Glomerular visceral epithelial cell (primary cell): ENCODE measurements around the gene MBD3.

Source experiments
- DNase-seq: peaks from one replicate; pipeline ENCODE4 v3.0.0-alpha.2; 2016; ENCODE audit errors: extremely low spot score

The MBD3 gene

DNA sequence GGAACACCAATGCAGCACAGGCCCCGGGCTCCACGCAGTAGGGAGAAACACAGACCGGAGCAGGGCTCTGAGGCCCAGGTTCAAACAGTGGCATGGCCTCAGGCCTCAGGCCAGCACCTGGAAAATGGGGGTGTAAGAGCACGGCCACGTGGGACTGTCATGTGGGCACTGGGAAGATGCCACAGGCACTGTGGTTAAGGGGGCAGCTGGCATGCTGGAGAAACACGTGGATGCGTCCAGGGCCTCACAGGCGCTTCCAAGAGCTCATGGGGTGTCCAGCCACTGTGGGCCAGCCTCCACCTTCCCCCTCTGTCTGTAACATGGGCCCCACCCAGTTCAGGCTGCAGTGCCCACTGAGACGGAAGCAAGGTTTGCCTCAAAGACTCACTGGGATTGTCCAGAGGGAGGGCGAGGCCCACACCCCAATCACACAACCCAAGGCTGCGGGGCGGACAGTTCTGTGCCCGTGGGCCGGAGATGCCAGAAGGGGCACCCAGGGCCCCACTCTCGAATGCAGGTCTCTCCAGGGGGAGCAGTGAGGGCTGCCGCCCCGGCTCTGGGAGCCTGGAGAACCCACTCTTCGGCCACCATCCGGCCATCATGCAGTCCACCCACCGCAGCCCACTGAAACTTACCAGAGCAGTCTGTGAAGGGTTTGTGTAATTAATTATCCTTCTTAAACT lies 6.3 kb upstream of the MBD3 start:
- DNase-seq, result no peak

DNA sequence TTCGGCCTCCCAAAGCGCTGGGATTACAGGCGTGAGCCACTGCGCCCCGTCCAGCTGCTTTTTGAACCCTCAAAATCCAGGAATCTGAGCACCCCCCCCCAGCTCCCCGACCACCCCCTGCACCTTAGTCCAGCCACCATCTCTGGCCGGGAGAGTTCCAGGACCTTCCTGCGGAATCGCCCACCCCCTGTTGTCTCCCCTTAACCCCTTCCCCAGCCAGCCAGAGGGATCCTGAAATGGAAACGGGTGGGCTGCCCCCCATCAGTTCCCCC lies 772 bp upstream of the MBD3 start:
- DNase-seq, result no peak

DNA sequence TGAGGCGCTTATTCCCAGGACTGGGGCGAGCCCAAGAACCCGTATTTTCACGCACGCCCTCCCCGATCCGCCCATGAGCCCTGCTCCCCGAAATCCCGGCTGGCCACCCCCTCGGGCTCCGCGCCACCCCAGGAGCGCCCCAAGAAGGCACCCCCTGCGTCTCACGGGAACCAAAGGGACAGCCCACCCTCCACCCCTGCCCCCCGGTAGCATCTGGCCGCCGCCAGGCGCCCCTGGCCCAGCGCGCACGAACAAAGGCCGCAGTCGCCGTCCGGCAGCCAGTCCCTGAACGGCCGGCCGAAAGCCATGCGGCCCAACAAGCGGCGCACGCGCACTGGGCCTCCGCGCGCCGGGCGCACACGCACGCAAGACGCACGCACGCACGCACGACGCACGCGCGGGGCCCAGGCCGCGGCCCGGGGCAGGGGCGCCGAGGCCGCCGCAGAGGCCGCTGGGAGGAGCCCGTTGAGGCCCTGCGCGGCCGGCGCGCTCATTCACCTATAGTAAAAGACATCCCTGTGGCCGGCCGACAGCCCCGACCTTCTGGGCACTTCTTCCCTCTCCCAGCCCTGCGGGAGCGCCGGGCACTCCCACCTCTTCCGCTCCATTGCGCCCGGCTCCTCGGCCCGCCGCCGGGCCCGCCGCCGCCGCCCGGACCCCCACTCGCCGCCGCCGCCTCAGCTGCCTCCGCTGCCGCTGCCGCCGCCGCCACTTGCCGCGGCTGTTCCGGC lies 476 bp downstream of the MBD3 start:
- DNase-seq, result peak; percentile 92

DNA sequence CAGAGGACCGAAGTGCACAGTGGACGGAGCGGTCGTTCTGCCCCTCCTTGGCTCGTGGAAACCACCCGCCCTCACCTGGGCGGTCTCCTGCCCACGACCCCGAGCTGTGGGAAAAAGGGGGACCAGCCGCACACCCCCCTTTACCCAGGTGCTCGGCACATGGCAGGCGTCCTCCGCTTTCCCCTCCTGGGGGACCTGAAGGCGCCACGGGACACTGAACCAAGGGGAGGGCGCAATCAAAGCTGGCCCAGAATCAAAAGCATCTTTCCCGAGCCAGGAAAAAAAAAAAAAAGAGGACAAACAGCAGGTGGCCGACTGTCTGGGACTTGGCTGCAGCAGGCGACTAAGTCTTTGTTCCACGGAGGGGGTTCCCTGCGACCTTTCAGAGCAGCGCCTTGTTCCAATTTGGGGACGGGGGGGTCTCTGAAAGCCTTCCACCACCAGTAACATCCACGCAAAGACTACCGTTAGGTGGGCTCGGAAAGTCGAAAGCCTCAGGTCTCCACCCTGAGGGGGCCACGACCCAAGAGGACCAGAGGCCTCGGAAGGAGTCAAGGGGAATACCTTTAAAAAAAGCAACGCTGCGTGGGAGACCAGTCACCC lies 1.1 kb downstream of the MBD3 start:
- DNase-seq, result peak; percentile 15

DNA sequence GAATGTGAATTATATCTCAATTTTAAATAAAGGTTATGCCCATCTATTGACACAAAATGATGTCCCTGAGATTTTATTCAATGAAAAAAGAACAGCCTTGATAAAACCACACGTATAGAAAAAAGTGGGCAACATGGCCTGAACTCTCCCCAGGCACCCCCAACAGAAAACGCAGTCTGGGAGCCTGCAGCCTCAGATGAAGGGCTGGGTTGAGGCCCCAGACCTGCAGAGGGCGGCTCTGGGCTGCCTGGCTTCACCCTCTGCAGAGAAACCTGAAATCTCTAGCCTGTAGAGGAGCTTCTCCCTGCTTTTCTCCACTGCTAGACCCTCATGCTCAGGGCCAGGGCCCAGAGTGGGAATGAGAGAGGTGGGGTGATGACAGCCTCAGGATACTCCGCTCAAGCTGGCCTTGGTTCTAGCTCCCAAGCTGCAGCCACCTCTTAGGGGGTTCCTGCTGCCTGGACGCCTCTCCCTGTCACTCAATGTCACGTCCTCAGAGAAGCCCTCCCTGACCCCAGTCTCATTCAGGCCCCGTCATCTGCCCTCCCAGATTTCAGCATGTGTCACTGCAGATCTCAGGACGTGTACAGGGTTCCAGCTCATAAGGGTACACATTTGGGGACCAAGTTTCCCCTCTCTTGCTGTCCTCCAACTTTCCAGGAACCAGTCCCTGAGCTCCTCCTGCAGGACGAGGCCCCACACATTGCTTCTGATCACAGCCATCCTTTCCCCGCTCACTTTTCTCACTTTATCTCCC lies 1.8 kb downstream of the MBD3 start:
- DNase-seq, result peak; percentile 43

DNA sequence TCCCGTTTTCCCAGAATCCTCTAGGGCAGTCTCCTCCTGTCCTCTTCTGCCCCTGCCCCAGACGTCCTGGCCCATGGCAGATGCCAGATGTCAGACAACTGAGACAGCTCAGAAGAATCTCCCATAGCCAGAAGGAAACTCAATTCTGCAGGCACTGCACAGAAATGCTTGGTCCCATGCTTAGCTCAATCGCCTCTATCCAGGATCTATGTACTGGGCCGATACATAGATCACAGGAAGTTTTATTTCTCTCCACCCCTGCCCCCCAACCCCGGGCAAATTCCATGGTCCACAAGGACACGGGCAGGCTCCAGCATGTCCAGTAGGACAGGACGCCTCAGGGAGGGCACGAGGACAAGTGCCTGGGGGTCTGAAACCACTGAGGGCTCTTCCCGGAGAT lies 4.8 kb downstream of the MBD3 start:
- no peak for DNase-seq

DNA sequence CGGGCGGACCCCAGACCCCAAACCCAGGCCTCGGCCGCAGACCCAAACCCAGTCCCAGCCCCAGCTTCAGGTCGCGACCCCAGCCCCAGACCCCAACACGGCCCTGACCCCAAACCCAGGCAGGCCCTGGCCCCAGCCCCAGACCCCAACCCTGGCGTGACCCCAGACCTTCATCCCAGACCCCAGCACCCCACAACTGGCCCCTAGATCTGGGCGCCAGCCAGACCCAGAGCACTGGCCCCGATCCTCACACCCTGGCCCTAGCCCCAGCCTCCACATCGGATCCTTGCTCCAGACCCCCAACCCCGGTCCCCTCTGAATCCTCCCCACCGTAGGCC lies 7.5 kb downstream of the MBD3 start:
- no peak for DNase-seq

DNA sequence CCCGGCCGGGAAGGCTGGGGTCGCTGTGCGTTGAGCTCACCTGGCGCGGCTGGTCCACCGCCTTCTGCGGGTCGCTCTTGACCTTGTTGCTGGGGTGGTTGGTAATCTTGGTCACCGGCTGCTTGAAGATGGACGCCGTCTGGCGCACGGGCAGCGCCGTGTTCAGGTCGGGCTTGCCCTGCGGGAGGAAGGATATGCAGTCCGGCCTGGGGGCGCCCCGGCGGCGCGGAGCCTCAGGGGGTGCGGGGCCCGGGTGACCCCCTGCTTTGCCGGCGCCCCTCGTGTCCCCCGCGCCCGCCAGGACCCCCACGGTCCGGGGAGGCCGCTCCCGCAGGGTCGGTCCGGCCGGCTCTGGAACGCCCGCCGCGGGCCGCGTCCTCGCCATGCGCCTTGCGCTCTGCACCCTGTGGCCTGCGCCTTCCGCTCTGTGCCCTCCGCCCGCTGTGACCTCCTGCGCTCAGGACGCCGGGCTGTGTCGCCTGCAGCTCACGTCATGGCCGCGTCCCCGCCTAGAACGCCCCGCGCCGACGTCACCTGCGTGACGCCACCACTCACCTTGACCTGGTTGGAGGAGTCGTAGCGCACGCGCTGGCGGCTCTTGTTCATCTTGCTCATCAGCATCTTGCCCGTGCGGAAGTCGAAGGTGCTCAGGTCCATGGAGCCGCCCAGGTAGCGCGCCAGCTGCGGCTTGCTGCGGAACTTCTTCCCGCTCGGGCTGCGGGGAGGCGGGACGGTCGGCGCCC lies 8.0 kb downstream of the MBD3 start:
- no peak for DNase-seq

DNA sequence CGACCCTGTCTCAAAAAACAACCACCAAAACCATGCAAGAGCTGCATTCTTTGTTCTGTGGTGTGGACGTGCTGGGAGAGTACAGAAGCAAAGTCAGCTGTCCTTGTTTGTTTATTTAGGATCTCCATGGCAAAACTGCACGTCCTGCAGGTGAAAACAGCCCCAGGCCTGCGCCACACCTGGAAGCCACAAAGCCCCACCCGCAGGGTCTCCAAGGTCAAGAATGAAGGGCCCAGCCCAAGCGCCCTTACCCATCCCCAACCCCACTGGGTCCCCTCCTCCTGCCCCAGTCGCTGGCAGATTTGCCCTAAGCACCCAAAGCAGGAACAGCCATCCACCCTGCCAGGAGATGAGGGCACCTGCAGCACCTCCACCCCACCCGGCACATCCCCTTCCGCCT lies 10.5 kb downstream of the MBD3 start:
- no peak for DNase-seq

DNA sequence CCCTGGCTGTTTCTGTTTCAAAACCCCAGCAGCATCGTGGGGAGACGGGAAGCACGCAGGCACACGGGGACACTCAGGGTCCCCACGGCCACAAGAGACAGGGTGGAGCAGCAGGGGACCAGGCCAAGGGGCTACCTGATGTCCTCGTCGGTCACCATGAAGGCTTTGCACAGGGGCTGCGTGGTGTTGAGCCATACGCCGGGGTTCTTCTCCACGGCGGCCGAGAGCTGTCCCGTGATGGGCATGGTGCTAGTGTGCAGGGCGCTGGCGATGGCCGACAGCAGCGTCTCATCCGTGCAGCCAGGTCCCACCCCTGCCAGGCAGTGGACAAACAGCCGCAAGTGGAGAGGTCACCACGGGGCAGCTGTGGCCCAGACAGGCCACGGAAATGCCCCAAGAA lies 11.7 kb downstream of the MBD3 start:
- DNase-seq, result no peak

DNA sequence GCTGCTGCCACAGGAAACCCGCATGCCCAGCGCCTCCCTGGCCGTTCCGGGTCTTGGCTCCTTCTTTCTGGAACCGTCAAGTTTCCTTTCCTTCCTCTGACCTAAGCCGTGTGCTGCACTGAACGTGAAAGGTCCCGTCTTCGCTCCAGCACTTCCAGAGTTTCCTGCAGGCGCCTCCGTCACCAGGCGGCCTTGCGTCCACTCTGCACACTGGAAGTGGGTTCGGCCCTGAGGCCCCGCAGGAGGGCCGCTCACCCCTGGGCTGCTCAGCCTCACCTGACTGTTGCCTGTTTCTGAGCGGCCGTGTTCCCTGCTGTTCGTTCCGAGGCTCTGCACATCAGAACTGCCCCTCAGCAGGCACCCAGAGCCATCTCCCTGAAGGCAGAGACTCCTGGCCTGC lies 12.3 kb downstream of the MBD3 start:
- no peak for DNase-seq

DNA sequence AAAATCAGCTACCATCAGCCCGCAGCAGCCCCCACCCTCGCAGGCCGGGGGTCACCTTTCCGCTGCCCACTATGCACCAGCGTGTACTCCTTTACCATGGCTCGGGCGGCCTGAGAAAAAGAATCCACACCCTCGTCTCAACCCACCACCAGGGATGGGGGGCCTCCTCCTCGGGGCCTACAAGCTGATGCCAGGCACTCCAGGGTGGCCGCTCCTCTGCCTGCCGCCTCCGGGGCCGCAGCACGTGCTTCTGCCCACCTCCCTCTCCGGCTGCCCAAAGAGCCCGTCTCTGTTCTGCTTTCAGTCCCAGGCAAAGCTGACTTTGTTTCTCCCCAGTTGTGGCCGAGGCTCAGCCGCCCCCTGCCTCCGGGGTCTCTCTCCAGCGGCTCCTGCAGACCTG lies 13.4 kb downstream of the MBD3 start:
- no peak for DNase-seq

DNA sequence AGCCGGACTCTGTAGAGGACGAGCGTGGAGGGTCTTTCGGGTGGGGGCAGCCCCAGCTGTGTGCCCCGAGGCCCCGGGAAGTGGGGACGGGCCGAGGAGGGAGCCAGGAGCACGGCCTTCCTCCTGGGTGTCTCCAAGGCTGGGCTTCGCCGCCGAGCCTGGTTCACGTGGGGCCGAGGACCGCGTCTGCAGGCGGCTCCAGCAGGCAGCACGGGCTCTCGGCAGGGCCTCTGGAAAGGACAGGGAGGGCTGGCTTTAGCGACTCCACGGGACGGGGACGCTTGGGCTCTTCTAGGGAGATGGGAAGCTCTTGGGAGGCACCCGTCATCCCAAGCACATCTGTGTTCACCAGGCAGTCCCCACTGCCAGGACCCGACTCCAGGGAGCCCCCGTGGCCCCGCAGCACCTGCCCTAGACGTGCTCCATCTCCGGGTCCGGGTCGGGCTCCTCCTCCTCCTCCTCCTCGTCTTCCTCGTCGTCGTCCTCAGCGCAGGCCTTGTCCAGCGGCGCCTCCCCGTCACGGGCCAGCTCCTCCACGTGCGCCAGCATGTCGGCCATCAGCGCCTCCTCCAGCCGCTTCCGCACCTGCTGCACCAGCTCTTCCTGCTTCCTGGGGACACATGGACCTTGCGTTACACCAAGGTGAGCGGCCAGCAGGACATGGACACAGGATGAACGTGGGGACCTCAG lies 14.6 kb downstream of the MBD3 start:
- no peak for DNase-seq

DNA sequence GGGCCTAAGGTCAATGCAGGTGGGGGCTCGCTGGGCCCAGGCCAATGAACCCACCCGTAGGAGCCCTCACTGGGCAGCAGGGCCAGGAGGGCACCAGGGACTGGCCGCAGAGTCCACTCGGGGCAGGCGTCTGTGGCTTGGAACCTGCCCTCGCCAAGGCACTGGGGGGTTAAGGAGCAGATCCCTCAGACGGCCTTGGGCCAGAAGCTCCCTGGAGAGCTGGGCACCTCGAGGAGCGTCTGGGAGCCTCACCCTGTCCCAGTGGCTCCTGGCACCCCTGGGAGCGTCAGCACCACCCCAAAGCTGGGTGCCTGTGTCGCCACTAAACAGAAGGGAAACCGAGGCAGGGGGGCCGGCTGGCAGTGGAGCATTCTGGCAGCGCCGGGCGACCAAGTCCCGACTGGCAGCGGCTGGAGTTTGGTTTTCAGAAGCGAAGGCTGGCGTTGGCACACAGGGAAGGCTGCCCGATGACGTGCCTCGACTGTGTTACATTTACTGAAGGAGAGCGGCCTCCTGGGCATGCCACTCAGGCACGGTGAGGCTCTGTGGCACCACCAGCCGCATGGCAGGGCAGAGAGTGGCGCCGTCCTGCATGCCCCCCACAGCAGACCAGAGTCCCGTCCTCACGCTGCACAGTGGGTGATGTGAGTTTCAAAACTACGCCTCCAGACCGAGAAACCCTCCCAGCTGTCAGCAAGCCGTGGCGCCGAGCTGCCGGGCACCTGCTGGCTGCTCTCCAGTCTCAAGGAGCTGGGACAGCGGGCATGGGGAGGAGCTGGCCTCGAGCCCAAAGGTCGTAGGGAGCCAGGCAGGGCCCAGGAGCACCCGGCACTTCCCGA lies 15.4 kb downstream of the MBD3 start:
- no peak for DNase-seq

DNA sequence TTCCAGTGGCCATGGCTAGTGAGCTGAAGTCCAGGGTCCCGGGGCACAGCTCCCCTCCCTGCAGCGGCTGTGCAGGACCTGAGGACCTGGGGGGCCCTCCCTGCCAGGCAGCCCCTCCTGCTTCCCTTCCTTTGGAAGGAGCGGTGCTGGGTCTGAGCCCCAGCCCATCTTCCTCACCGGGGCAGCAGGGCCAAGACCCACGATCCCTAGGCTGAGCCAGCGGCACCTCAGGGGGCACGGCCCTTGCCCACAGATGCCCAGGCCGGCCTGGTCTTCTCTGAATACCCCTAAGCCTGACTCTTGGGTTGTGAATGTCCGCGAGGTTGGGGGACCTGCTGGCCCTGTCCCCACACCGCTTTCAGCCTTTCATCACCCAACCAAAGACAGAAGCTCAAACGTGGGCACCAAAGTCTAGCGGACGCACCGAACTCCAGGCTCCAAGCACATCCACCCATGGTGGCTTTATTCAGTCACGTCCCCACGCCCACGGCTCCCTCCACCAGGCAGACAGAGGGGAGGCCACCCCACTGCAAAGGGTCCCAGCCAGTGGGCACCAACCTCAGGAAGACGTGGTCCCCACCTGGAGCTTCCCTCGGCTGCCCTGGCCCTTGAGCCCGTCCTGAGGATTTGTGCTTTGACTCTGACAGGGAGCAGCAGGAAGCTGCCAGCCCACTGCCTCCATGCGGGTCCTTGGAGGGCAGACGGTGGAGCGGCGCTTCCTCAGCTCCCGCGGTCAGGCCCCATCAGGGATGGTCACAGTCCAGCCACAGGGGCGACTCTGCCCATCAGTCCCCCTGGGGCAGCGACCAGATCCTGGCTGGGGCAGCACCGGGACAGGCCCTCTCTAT lies 16.2 kb downstream of the MBD3 start:
- no peak for DNase-seq

DNA sequence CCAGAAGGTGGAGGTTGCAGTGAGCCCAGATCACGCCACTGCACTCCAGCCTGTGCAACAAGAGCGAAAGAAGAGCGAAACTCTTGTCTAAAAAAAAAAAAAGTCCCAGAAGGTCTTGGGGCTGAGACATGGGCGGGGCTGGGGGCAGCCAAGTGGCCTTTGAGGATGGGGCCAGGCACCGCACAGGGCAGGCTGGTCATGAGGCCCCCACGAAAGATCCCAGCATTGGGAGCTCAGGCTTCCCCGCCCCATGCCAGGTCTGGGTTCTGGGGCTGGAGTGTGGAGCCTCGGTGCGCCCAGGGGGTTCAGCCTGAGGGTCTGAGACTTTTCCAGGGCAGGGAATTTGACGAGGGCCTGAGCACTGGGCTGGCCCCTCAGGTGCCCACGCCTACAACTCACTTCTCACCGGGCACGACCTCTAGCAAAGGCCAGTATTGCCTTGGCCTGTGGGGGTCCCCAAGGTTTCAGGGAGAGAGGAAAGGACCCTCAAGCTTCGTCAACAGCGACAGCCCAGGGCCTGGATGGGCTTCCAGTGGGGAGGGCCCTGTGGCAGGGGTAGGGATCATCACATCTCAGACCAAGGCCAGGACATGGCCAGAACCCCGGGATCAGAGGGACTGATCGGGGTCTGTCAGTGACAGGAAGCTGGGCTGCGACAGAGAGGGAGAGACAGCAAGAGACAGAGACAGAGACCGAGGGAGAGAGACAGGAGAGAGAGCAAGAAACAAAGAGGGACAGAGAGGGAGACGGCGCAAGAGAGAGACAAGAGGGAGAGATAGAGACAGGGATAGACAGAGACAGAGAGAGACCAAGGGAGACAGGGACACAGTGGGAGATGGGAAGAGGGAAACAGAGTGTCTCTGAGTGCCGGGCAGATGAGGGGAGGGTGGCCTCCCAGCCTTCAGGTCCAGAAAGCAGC lies 17.1 kb downstream of the MBD3 start:
- no peak for DNase-seq

DNA sequence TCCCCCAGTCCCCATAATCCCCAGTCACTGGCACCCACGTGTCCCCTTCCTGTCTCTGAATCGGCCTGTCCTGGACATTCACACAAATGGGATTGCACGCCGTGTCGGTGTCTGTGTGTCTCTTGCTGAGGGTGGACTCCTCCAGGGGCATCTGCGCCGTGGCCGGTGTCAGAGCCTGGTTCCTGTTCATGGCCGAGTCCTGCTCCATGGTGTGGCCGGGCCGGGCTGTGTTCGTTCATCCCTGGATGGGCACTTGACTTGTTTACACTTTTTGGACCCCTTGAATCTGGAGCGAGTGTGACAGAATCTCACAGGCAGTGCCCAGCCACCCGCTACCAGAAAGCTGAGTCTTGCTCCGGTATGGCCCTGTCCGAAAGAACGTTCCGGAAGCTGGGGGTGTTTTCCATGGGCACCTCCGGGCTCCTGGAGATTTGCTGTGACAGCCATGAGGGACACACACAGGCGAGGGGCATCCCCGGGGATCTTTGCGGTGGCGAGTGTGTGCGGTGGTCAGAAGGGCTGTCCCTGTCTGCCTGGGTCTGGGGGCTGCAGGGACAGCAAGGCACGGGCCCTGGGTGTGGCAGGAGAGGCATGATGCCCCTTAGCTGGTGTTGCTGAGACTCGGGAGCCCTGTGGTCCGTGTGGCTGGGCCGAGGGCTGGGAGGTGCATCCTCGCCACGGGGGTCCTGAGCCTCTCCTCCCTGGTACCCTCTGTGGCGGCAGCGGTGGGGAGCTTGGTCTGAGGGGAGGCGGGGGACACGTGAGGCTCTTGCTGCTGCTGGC lies 18.1 kb downstream of the MBD3 start:
- no peak for DNase-seq

DNA sequence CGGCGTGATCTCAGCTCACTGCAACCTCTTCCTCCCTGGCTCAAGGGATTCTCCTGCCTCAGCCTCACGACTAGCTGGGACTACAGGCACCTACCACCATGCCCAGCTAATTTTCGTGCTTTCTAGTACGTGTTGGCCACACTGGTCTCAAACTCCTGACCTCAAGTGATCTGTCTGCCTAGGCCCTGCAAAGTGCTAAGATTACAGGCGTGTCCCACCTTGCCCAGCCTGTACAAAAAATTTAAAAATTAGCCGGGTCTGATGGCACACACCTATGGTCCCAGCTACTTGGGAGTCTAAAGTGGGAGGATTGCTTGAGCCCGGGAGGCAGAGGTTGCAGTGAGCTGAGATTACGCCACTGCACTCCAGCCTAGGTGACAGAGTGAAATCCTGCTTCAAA lies 19.9 kb downstream of the MBD3 start:
- DNase-seq, result no peak
